Fibroblast of lung (primary cell): ENCODE results near the gene PIK3C2G. TPM values are rescaled to one million over a fixed set of nuclear protein-coding genes. Genes with fewer than 3 reads are reported as not detected.

Experiments used
- DNase-seq, 2 donors: peaks; one replicate each; pipeline versions ENCODE4 v3.0.0 to v3.0.0-alpha.2; 2010; ENCODE audit warnings: low read depth in 2 of 2
- H2AFZ ChIP-seq: 2 replicates; pipeline ENCODE4 v1.5.1; 2012; ENCODE audit warnings: low read length, control low read depth, inconsistent platforms
- H3K27ac ChIP-seq: 2 replicates; pipeline ENCODE4 v1.5.1; 2011; ENCODE audit warnings: low read length, control low read depth; ENCODE audit not compliant: insufficient read depth
- H3K27me3 ChIP-seq: 2 replicates; pipeline ENCODE4 v1.5.1; 2011; ENCODE audit warnings: mild to moderate bottlenecking, low read length; ENCODE audit not compliant: control insufficient read depth, insufficient read depth
- H3K36me3 ChIP-seq: 2 replicates; pipeline ENCODE4 v1.5.1; 2011; ENCODE audit warnings: low read length; ENCODE audit not compliant: control insufficient read depth, insufficient read depth
- H3K4me1 ChIP-seq: 2 replicates; pipeline ENCODE4 v1.5.1; 2011; ENCODE audit warnings: low read length; ENCODE audit not compliant: control insufficient read depth, insufficient read depth; ENCODE audit errors: extremely low read depth
- H3K4me2 ChIP-seq: 2 replicates; pipeline ENCODE4 v1.5.1; 2011; ENCODE audit warnings: low read length, control low read depth; ENCODE audit not compliant: insufficient read depth; ENCODE audit errors: extremely low read depth
- H3K4me3 ChIP-seq, 4 experiments: fragments of 200-600 bp in 1 of 4; sonication (generic) in 1 of 4; replicated peaks in 1 of 4; 2 replicates each; pipeline ENCODE4 v1.5.1; 2011 to 2016; ENCODE audit warnings: low read length in 4 of 4, low read depth in 3 of 4, mild to moderate bottlenecking in 3 of 4, control low read depth in 2 of 4, inconsistent platforms in 1 of 4, mixed read lengths in 1 of 4; ENCODE audit not compliant: insufficient read depth in 1 of 4; ENCODE audit errors: control extremely low read depth in 1 of 4
- H3K79me2 ChIP-seq: 2 replicates; pipeline ENCODE4 v1.5.1; 2012; ENCODE audit warnings: mild to moderate bottlenecking, low read length, inconsistent platforms; ENCODE audit not compliant: control insufficient read depth, insufficient read depth
- H3K9ac ChIP-seq: 2 replicates; pipeline ENCODE4 v1.5.1; 2011; ENCODE audit warnings: mild to moderate bottlenecking, low read length, control low read depth; ENCODE audit not compliant: insufficient read depth
- H3K9me3 ChIP-seq: 2 replicates; pipeline ENCODE4 v1.5.1; 2012; ENCODE audit warnings: low read depth, low read length; ENCODE audit not compliant: control insufficient read depth, insufficient read depth
- H4K20me1 ChIP-seq: 2 replicates; pipeline ENCODE4 v1.5.1; 2011; ENCODE audit warnings: low read length; ENCODE audit not compliant: control insufficient read depth, insufficient read depth; ENCODE audit errors: extremely low read depth
- EZH2 ChIP-seq: IDR thresholded peaks from 2 replicates; pipeline ENCODE4 v1.5.1; 2012; ENCODE audit warnings: low read length, control low read depth, mild to moderate bottlenecking; ENCODE audit errors: missing control alignments
- polyA plus RNA-seq, 2 donors: library from polyadenylated mRNA; depleted of rRNA in 1 of 2; stranded (reverse) in 1 of 2; unstranded in 1 of 2; fragments of >200 nt; gene quantifications; 2 replicates each; pipeline ENCODE4 v1.2.1, GENCODE V29; 2011 to 2012; ENCODE audit warnings: missing spikeins in 1 of 2
- total RNA-seq: library from RNA; depleted of rRNA; stranded (reverse); fragments of >200 nt; gene quantifications from 2 replicates; pipeline ENCODE4 v1.2.1, GENCODE V29; 2014
- TF ChIP-seq, protein P1 (sequence below), 2 donors: IDR thresholded peaks in 1 of 2; conservative IDR thresholded peaks in 1 of 2; 1 replicate in 1 of 2; 2 replicates in 1 of 2; pipeline ENCODE4 v1.5.1; 2011 to 2012; ENCODE audit warnings: low read length in 2 of 2, control low read depth in 1 of 2, inconsistent platforms in 1 of 2, low read depth in 1 of 2, mild to moderate bottlenecking in 1 of 2

The PIK3C2G gene
- total and polyA plus RNA-seq, 2 donors (not counting 1 experiment from before 2014, with no cell fraction given): not detected

DNA sequence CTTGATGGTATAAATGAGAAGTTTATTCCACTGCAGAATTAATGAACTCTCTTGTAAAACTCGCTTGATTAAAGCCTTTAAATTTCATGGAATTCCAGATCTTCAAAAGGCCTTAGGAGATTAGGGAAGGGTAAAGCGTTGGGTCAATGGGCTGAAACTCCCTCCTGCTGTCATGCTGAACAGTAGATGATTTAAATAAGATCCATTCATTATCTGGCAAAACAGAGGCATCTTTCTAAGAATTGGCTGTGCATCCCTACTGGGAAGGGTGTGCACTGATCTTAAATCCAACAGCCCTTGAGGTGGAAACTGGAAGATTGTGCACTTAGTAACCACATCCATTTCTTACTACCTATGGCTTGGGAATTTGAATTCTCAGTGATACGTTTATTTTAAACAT is 420.5 kb downstream of the PIK3C2G start:
- Histone ChIP-seq H3K79me2 (no peaks in the 10 kb centered on the region), H3K9ac (no peak overlapping the region), H2AFZ (no peak overlapping the region), H3K27ac (no peak overlapping the region), H4K20me1 (no peaks in the 10 kb centered on the region), H3K4me2 (no peak overlapping the region), H3K36me3 (no peaks in the 10 kb centered on the region), H3K27me3 (no peaks in the 10 kb centered on the region), H3K4me3 (no peak overlapping the region), H3K9me3 (no peaks in the 10 kb centered on the region), H3K4me1 (no peaks in the 10 kb centered on the region)
- no peak for TF ChIP-seq EZH2
- TF ChIP-seq, protein P1, sequence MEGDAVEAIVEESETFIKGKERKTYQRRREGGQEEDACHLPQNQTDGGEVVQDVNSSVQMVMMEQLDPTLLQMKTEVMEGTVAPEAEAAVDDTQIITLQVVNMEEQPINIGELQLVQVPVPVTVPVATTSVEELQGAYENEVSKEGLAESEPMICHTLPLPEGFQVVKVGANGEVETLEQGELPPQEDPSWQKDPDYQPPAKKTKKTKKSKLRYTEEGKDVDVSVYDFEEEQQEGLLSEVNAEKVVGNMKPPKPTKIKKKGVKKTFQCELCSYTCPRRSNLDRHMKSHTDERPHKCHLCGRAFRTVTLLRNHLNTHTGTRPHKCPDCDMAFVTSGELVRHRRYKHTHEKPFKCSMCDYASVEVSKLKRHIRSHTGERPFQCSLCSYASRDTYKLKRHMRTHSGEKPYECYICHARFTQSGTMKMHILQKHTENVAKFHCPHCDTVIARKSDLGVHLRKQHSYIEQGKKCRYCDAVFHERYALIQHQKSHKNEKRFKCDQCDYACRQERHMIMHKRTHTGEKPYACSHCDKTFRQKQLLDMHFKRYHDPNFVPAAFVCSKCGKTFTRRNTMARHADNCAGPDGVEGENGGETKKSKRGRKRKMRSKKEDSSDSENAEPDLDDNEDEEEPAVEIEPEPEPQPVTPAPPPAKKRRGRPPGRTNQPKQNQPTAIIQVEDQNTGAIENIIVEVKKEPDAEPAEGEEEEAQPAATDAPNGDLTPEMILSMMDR (conservative IDR thresholded peaks at IDR 0.05 in 1 of 2, IDR thresholded peaks at IDR 0.05 in 1 of 2; ENCODE audit: low read depth in 1 of 2, low read length in 2 of 2): no peak
- DNase-seq: no peak

DNA sequence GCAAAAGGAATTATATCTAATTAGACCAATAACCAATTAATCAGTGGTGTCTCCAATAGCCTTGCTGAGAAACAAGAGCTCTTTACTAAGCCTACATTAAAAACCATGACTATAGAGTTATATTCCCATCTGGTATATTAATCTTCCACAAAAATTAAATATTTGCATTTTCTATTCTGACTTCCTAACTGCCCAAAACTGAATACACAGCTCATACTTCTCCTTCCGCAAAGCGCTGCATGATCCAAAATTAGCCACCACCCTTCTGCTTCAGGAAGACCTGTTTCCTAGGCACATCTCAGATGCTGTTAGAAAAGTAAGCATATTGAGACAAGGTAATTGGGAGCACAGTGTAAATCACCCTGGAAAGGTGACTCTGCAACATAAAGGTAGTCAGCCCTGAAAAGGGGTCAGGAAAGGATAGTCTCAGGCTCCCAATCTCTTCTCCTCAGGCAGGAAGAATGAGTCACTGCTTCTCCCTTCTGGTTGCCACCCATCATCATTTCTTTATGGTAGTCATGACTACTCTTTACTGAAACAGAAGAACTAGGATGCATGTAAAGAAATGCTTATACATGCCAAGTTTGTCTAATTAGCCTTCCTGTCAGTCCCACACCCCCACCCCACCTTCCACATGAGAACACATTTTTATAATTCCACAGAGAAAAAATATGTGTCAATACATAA is 422.2 kb downstream of the PIK3C2G start:
- TF ChIP-seq EZH2: no peak
- TF ChIP-seq, protein P1 (conservative IDR thresholded peaks at IDR 0.05 in 1 of 2, IDR thresholded peaks at IDR 0.05 in 1 of 2; ENCODE audit: low read depth in 1 of 2, low read length in 2 of 2): no peak
- Histone ChIP-seq H3K4me2 (no peak overlapping the region), H4K20me1 (no peaks in the 10 kb centered on the region), H2AFZ (no peak overlapping the region), H3K4me1 (no peaks in the 10 kb centered on the region), H3K9ac (no peak overlapping the region), H3K36me3 (no peaks in the 10 kb centered on the region), H3K79me2 (no peaks in the 10 kb centered on the region), H3K9me3 (no peaks in the 10 kb centered on the region), H3K27ac (no peak overlapping the region), H3K4me3 (no peak overlapping the region), H3K27me3 (no peaks in the 10 kb centered on the region)
- DNase-seq: peak; percentile 5 to 39

DNA sequence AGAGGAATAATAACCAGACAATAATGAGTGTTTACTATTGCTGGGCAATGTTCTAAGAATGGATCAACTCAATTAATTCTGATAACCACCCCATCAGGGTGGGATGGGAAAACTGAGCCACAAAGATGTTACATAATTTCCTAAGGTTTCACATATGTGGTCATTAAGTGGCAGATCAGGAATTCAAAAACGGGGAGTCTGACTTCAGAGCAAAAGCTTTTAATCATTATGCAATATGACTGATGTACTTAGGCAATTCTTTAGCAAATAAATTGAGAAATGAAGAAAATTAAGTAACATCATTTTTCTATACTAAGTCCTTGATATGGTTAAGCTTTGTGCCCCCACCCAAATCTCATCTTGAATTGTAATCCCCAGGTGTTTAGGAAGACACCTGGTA is 423.1 kb downstream of the PIK3C2G start:
- Histone ChIP-seq H3K9me3 (no peaks in the 10 kb centered on the region), H3K27me3 (no peaks in the 10 kb centered on the region), H2AFZ (no peak overlapping the region), H3K9ac (no peak overlapping the region), H3K27ac (no peak overlapping the region), H3K4me3 (no peak overlapping the region), H3K4me2 (no peak overlapping the region), H3K36me3 (no peaks in the 10 kb centered on the region), H3K79me2 (no peaks in the 10 kb centered on the region), H4K20me1 (no peaks in the 10 kb centered on the region), H3K4me1 (no peaks in the 10 kb centered on the region)
- DNase-seq: peak in 1 of 2 donors; percentile 6
- TF ChIP-seq, protein P1 (conservative IDR thresholded peaks at IDR 0.05 in 1 of 2, IDR thresholded peaks at IDR 0.05 in 1 of 2; ENCODE audit: low read depth in 1 of 2, low read length in 2 of 2): no peak
- no peak for TF ChIP-seq EZH2
